Liver (tissue), 9 donors: ENCODE results near the gene HCN3. TPM values are rescaled to one million over a fixed set of nuclear protein-coding genes. Genes with fewer than 3 reads are reported as not detected.

ENCODE experiments used
- DNase-seq: peaks from one replicate; pipeline ENCODE4 v3.0.0-alpha.2; 2017; ENCODE audit warnings: low spot score
- H3K27ac ChIP-seq, 2 donors: one replicate each; pipeline ENCODE4 v1.7.0; 2013; ENCODE audit warnings: inconsistent platforms in 2 of 2, low read length in 2 of 2, control low read depth in 1 of 2, low read depth in 1 of 2, mild to moderate bottlenecking in 1 of 2
- H3K27me3 ChIP-seq, 4 donors: one replicate each; pipeline versions ENCODE4 v1.6.1 to v1.7.0; 2013; ENCODE audit warnings: low read length in 3 of 4, inconsistent platforms in 1 of 4, mild to moderate bottlenecking in 1 of 4, moderate library complexity in 1 of 4; ENCODE audit not compliant: control insufficient read depth in 4 of 4, insufficient read depth in 4 of 4
- H3K36me3 ChIP-seq, 4 donors: one replicate each; pipeline versions ENCODE4 v1.6.1 to v1.7.0; 2013; ENCODE audit warnings: low read length in 3 of 4, mild to moderate bottlenecking in 3 of 4, low read depth in 1 of 4, moderate library complexity in 1 of 4; ENCODE audit not compliant: control insufficient read depth in 4 of 4, insufficient read depth in 3 of 4
- H3K4me1 ChIP-seq, 4 donors: one replicate each; pipeline versions ENCODE4 v1.6.1 to v1.7.0; 2013; ENCODE audit warnings: low read length in 3 of 4, mild to moderate bottlenecking in 3 of 4, moderate library complexity in 1 of 4; ENCODE audit not compliant: control insufficient read depth in 4 of 4, insufficient read depth in 4 of 4
- H3K4me3 ChIP-seq, 3 donors: one replicate each; pipeline versions ENCODE4 v1.6.1 to v1.7.0; 2013; ENCODE audit warnings: low read length in 3 of 3, control low read depth in 1 of 3, low read depth in 1 of 3, mild to moderate bottlenecking in 1 of 3
- H3K9ac ChIP-seq, 2 donors: one replicate each; pipeline ENCODE4 v1.7.0; 2013; ENCODE audit warnings: low read length in 2 of 2, mild to moderate bottlenecking in 2 of 2, moderate library complexity in 2 of 2, control low read depth in 1 of 2, low read depth in 1 of 2
- H3K9me3 ChIP-seq, 4 donors: one replicate each; pipeline versions ENCODE4 v1.6.1 to v1.7.0; 2013; ENCODE audit warnings: low read length in 3 of 4; ENCODE audit not compliant: control insufficient read depth in 4 of 4
- ATF3 ChIP-seq: IDR thresholded peaks from 2 replicates; pipeline ENCODE4 v1.6.1; 2016; ENCODE audit warnings: antibody characterized with exemption
- CTCF ChIP-seq: fragments of 150-350 bp; IDR thresholded peaks from 2 replicates; pipeline ENCODE4 v1.5.1; 2017; ENCODE audit warnings: improper control_type of control experiment, low read depth, low read length; ENCODE audit not compliant: missing input control
- EGR1 ChIP-seq, 2 donors: IDR thresholded peaks; 2 replicates each; pipeline ENCODE4 v1.6.1; 2016 to 2018; ENCODE audit warnings: antibody characterized with exemption in 2 of 2, low read depth in 2 of 2
- FOXA1 ChIP-seq: IDR thresholded peaks from 2 replicates; pipeline ENCODE4 v1.6.1; 2016; ENCODE audit warnings: antibody characterized with exemption
- FOXA2 ChIP-seq: IDR thresholded peaks from 2 replicates; pipeline ENCODE4 v1.6.1; 2016; ENCODE audit warnings: antibody characterized with exemption
- GABPA ChIP-seq, 2 donors: IDR thresholded peaks in 1 of 2; conservative IDR thresholded peaks in 1 of 2; 2 replicates each; pipeline ENCODE4 v1.6.1; 2016; ENCODE audit warnings: antibody characterized with exemption in 2 of 2, mild to moderate bottlenecking in 1 of 2, moderate library complexity in 1 of 2
- HNF4A ChIP-seq, 2 donors: conservative IDR thresholded peaks; 2 replicates each; pipeline ENCODE4 v1.6.1; 2016; ENCODE audit warnings: antibody characterized with exemption in 2 of 2, mild to moderate bottlenecking in 2 of 2
- JUND ChIP-seq, 2 donors: IDR thresholded peaks; 2 replicates each; pipeline ENCODE4 v1.6.1; 2016; ENCODE audit warnings: antibody characterized with exemption in 2 of 2
- NR2F2 ChIP-seq: IDR thresholded peaks from 2 replicates; pipeline ENCODE4 v1.6.1; 2016; ENCODE audit warnings: antibody characterized with exemption
- RAD21 ChIP-seq, 2 donors: IDR thresholded peaks; 2 replicates each; pipeline ENCODE4 v1.6.1; 2016; ENCODE audit warnings: antibody characterized with exemption in 2 of 2, mild to moderate bottlenecking in 2 of 2
- RXRA ChIP-seq, 2 donors: IDR thresholded peaks; 2 replicates each; pipeline ENCODE4 v1.6.1; 2017 to 2018; ENCODE audit warnings: antibody characterized with exemption in 2 of 2, mild to moderate bottlenecking in 1 of 2
- SP1 ChIP-seq: IDR thresholded peaks from 2 replicates; pipeline ENCODE4 v1.6.1; 2018; ENCODE audit warnings: antibody characterized with exemption, mild to moderate bottlenecking
- TAF1 ChIP-seq: conservative IDR thresholded peaks from 2 replicates; pipeline ENCODE4 v1.6.1; 2016; ENCODE audit warnings: antibody characterized with exemption, mild to moderate bottlenecking
- YY1 ChIP-seq: IDR thresholded peaks from 2 replicates; pipeline ENCODE4 v1.6.1; 2016; ENCODE audit warnings: antibody characterized with exemption, mild to moderate bottlenecking
- ZBTB33 ChIP-seq: IDR thresholded peaks from 2 replicates; pipeline ENCODE4 v1.6.1; 2016; ENCODE audit warnings: antibody characterized with exemption
- WGBS: extraction: QIAGEN DNeasy Blood & Tissue Kit; methylation state at CpG from one replicate; pipeline ENCODE4 v1.1.7; 2013; 5-methylcytosine and 5-hydroxymethylcytosine counted together
- polyA plus RNA-seq, 2 donors: library from polyadenylated mRNA; stranded (reverse) in 1 of 2; unstranded in 1 of 2; fragments of 200-250 nt in 1 of 2; fragments of >200 nt in 1 of 2; fragmentation: Nextera tagmentation in 1 of 2; extraction: Ambion mirVana in 1 of 2; gene quantifications; one replicate each; pipeline versions ENCODE4 v1.2.1 to v1.2.3, GENCODE V29; 2013 to 2015
- total RNA-seq, 2 donors: library from RNA; depleted of rRNA; stranded (reverse); fragments of >200 nt; gene quantifications; one replicate each; pipeline ENCODE4 v1.2.3, GENCODE V29; 2014
- donor health status: healthy.
- donor health status: healthy.
- donor health status: healthy.
- donor health status: healthy.
- donor health status: healthy.

HCN3 gene
- total and polyA plus RNA-seq, 4 donors = 0.33 to 1.5 (median 0.93) TPM

DNA sequence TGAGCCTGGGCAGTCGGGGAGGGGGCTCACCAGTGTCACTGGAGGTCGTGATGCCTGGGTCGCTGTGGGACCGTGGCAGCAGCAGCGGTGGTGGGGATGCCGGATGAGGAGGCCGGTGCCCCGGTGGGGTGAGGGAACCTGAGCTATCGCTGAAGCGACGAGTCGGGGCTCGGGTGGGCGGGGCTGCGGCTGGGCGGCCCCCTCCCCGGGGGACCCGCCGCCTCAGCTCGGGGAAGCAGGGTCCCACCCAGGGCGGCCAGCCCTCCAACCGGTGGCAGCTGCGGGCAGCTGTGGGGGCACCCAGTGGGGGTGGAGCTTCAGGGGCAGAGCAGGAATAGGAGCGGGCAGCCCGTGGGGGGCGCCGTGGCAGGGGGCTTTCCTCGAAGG, 27.0 kb upstream of the HCN3 start:
- peak; percentile 44 for DNase-seq
- H3K4me1 ChIP-seq = peaks cover 0 to 24% (median 14%) of the 10 kb centered on the region in 4 donors
- peak overlapping the region in 1 of 3 donors; percentile 3 for H3K4me3 ChIP-seq
- H3K9ac ChIP-seq = peak overlapping the region in 1 of 2 donors; percentile 53
- no peaks in the 10 kb centered on the region for H3K9me3 ChIP-seq
- TF ChIP-seq ATF3 = no peak
- no peak for TF ChIP-seq JUND (IDR thresholded peaks at IDR 0.05)
- no peak for TF ChIP-seq FOXA2
- no peak for TF ChIP-seq FOXA1
- TF ChIP-seq ZBTB33 = no peak
- no peak for TF ChIP-seq RXRA (IDR thresholded peaks at IDR 0.05)
- TF ChIP-seq SP1 = no peak
- TF ChIP-seq GABPA (IDR thresholded peaks at IDR 0.05 in 1 of 2, conservative IDR thresholded peaks at IDR 0.05 in 1 of 2) = no peak
- TF ChIP-seq TAF1 = no peak
- no peak for TF ChIP-seq EGR1 (IDR thresholded peaks at IDR 0.05; ENCODE audit: low read depth in 2 of 2)
- TF ChIP-seq RAD21 (IDR thresholded peaks at IDR 0.05) = no peak
- TF ChIP-seq NR2F2 = no peak
- TF ChIP-seq CTCF = no peak
- 33% methylated on average over 28 of the region's 28 CpGs for WGBS
- no peaks in the 10 kb centered on the region for H3K27me3 ChIP-seq
- H3K36me3 ChIP-seq = peaks cover 0 to 1% (median 0%) of the 10 kb centered on the region in 4 donors
- no peak overlapping the region for H3K27ac ChIP-seq

GRCh38 chr1:155250633-155251449, 26.4 kb upstream of the HCN3 start:
- Histone ChIP-seq H3K4me1 (peaks cover under 1 to 26% (median 16%) of the 10 kb centered on the region in 4 donors), H3K27ac (no peak overlapping the region), H3K4me3 (peak overlapping the region in 1 of 3 donors; percentile 3), H3K9ac (peak overlapping the region in 1 of 2 donors; percentile 53), H3K9me3 (no peaks in the 10 kb centered on the region), H3K36me3 (peaks cover 0 to 1% (median 0%) of the 10 kb centered on the region in 4 donors), H3K27me3 (no peaks in the 10 kb centered on the region)
- TF ChIP-seq SP1 (peak; percentile 55), CTCF (peak; percentile 99), YY1 (peak; percentile 59), FOXA1 (no peak), HNF4A (conservative IDR thresholded peaks at IDR 0.05) (peak; percentile 44 to 74), NR2F2 (peak; percentile 38), EGR1 (IDR thresholded peaks at IDR 0.05; ENCODE audit: low read depth in 2 of 2) (no peak), RXRA (IDR thresholded peaks at IDR 0.05) (peak in 1 of 2 donors; percentile 56), RAD21 (IDR thresholded peaks at IDR 0.05) (peak; percentile 98 to 99)
- WGBS = 19% methylated on average over 23 of the region's 23 CpGs
- DNase-seq = peak; percentile 96
